Measurements from ENCODE around the gene PTPN22. TPM values are rescaled to one million over a fixed set of nuclear protein-coding genes. Genes with fewer than 3 reads are reported as not detected.

Gene PTPN22
- total and polyA plus RNA-seq, 9 of the 15 experiments (the other 6 are each of a cell fraction or from before 2014, with no cell fraction given): 0.45 to 4.6 (median 1.1) TPM

GRCh38 chr1:113770031-113770430 lies 101.5 kb downstream of the PTPN22 start:
- H2AFZ ChIP-seq (ENCODE audit: low read depth, low read length): no peak overlapping the region
- ATAC-seq (no peak), DNase-seq (ENCODE audit: extremely low read depth in 1 of 4, low spot score in 3 of 4) (no peak), FAIRE-seq (no peak)
- no peaks in the 10 kb centered on the region for H3K27me3 ChIP-seq (ENCODE audit: control insufficient read depth in 2 of 2, insufficient read depth in 2 of 2, low read length in 2 of 2)
- TF ChIP-seq ZNF445 (CRISPR knock-in tag; IDR thresholded peaks at IDR 0.05; ENCODE audit: low read depth) (no peak), SAFB (IDR thresholded peaks at IDR 0.05; ENCODE audit: borderline replicate concordance, low read depth, low read length) (no peak), ZNF398 (CRISPR knock-in tag; IDR thresholded peaks at IDR 0.05) (no peak), ZZZ3 (IDR thresholded peaks at IDR 0.05) (no peak), HMGN3 (IDR thresholded peaks at IDR 0.05; ENCODE audit: borderline replicate concordance, extremely low read depth, insufficient read length, low read depth, low read length) (no peak), FOXP1 (CRISPR knock-in tag; IDR thresholded peaks at IDR 0.05) (no peak), ZNF354B (CRISPR knock-in tag; IDR thresholded peaks at IDR 0.05) (no peak), RBM22 (IDR thresholded peaks at IDR 0.05; ENCODE audit: low read depth, low read length, poor library complexity, severe bottlenecking) (no peak), RAD21 (CRISPR knock-in tag; conservative IDR thresholded peaks at IDR 0.05 in 1 of 2, IDR thresholded peaks at IDR 0.05 in 1 of 2) (no peak), SRF (CRISPR knock-in tag; IDR thresholded peaks at IDR 0.05) (no peak), ETV1 (tag; conservative IDR thresholded peaks at IDR 0.05; ENCODE audit: low read depth) (no peak)
- peaks cover 24% of the 10 kb centered on the region; the same call in 1 of the 3 replicates for H3K79me2 ChIP-seq (ENCODE audit: control insufficient read depth, insufficient read depth, low read length)
- H3K4me2 ChIP-seq (ENCODE audit: insufficient read depth, low read length): no peak overlapping the region
- in situ Hi-C loops (cut with MboI) (no loop called here), intact Hi-C loops (cut with micrococcal nuclease) (no loop called here)
- no peaks in the 10 kb centered on the region for H3K9me1 ChIP-seq (ENCODE audit: control insufficient read depth, insufficient read depth, low read length)
- no TSS peak for BruUV-seq (replicated peaks)
- no peaks in the 10 kb centered on the region for H3K9me3 ChIP-seq (replicated peaks; ENCODE audit: control insufficient read depth, insufficient read depth, low read depth, low read length)
- H3K27ac ChIP-seq (ENCODE audit: extremely low read depth, low read depth, low read length): no peak overlapping the region
- no peak overlapping the region for H3K9ac ChIP-seq (ENCODE audit: insufficient read depth in 1 of 2, low read depth in 2 of 2, low read length in 2 of 2)
- CTCF ChIA-PET (ENCODE audit: low intra/inter-chr PET ratio): no interaction called here
- no peaks in the 10 kb centered on the region for H3K4me1 ChIP-seq (replicated peaks in 1 of 2; ENCODE audit: control insufficient read depth in 2 of 2, insufficient read depth in 2 of 2, low read length in 2 of 2)
- no peak overlapping the region for H3K4me3 ChIP-seq
- 80% methylated on average over 1 of the region's 1 CpG for WGBS (ENCODE audit: insufficient coverage, low coverage, missing lambda C conversion rate)
- POLR2A ChIA-PET: interaction anchor here (0.7 to 1.1 kb wide), 5 partner anchors 8 to 1846 kb away, joined by 3 to 4 read pairs (median 3); no protein-coding TSS in a partner anchor
- H3K36me3 ChIP-seq (ENCODE audit: control insufficient read depth, insufficient read depth, low read length): peaks cover 58% of the 10 kb centered on the region
- no peaks in the 10 kb centered on the region for H4K20me1 ChIP-seq (replicated peaks; ENCODE audit: control insufficient read depth, insufficient read depth, low read length)

Data from K562 (cell line).